NT2/D1 (cell line): ENCODE data around the gene FBXO24.

Source experiments
- SUZ12 ChIP-seq: IDR thresholded peaks from 2 replicates; pipeline ENCODE4 v1.6.1; 2011; ENCODE audit not compliant: insufficient read length, insufficient read depth; ENCODE audit errors: extremely low read depth
- ZNF274 ChIP-seq: IDR thresholded peaks from 2 replicates; pipeline ENCODE4 v1.6.1; 2011; ENCODE audit warnings: mild to moderate bottlenecking, low read depth, low read length

DNA sequence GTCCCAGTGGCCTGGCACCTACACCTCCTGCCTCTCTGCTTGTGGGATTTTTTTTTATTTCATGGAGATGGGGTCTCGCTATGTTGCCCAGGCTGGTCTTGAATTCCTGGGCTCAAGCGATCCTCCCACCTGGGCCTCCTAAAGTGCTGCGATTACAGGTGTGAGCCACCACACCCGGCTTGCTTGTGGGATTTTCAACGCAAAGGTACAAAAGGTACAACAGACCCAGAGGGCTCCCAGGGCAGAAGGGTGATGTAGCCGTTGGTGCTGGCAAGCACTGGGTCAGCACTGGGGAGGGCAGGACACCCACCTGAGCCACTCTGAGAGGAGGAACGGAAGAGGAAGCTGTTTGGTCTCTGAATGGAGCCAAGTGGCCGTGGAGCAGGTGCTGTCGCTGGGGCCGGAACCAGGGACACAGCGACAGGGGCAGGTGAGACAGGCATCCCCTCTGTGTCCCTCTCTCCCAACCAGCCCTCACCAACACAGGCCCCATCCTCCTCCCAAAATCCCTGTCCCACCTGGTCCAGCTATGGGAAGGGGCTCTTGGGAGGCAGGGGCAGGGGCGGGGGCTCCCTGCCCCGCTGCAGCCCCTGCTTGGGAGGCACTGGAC is 9.6 kb upstream of the FBXO24 start:
- TF ChIP-seq ZNF274 (no peak), SUZ12 (no peak)
